Hepatocyte (in vitro differentiated cells): ENCODE measurements around the gene BZW1. TPM values are rescaled to one million over a fixed set of nuclear protein-coding genes. Genes with fewer than 3 reads are reported as not detected.

Source experiments
- DNase-seq: peaks from one replicate; pipeline ENCODE4 v3.0.0-alpha.2; 2016; ENCODE audit warnings: low spot score
- H2AFZ ChIP-seq: fragments of 200-600 bp; sonication (generic); 2 replicates; pipeline ENCODE4 v1.6.0; 2016; ENCODE audit warnings: antibody characterized with exemption, mild to moderate bottlenecking
- H3K27ac ChIP-seq: fragments of 200-600 bp; sonication (generic); 2 replicates; pipeline ENCODE4 v1.5.1; 2016; ENCODE audit warnings: mild to moderate bottlenecking
- H3K27me3 ChIP-seq: fragments of 200-600 bp; sonication (generic); 2 replicates; pipeline ENCODE4 v1.6.1; 2016
- H3K36me3 ChIP-seq: fragments of 200-600 bp; sonication (generic); replicated peaks from 2 replicates; pipeline ENCODE4 v1.5.1; 2016; ENCODE audit warnings: low read depth; ENCODE audit not compliant: insufficient read depth
- H3K4me1 ChIP-seq: fragments of 200-600 bp; sonication (generic); 2 replicates; pipeline ENCODE4 v1.5.1; 2016; ENCODE audit warnings: mild to moderate bottlenecking, moderate library complexity; ENCODE audit not compliant: insufficient read depth
- H3K4me2 ChIP-seq: fragments of 200-600 bp; sonication (generic); 2 replicates; pipeline ENCODE4 v1.6.0; 2016
- H3K4me3 ChIP-seq: fragments of 200-600 bp; sonication (generic); 2 replicates; pipeline ENCODE4 v1.5.1; 2016; ENCODE audit warnings: mild to moderate bottlenecking
- H3K79me2 ChIP-seq: fragments of 200-600 bp; sonication (generic); 2 replicates; pipeline ENCODE4 v1.6.0; 2017; ENCODE audit warnings: mild to moderate bottlenecking
- H3K9me2 ChIP-seq: fragments of 200-600 bp; sonication (generic); replicated peaks from 2 replicates; pipeline ENCODE4 v1.6.0; 2017; ENCODE audit warnings: mild to moderate bottlenecking; ENCODE audit not compliant: insufficient read depth
- H3K9me3 ChIP-seq: fragments of 200-600 bp; sonication (generic); 2 replicates; pipeline ENCODE4 v1.5.1; 2016; ENCODE audit warnings: low read depth, mild to moderate bottlenecking
- H4K20me1 ChIP-seq: fragments of 200-600 bp; sonication (generic); 2 replicates; pipeline ENCODE4 v1.6.0; 2016; ENCODE audit warnings: mild to moderate bottlenecking; ENCODE audit not compliant: insufficient read depth, poor library complexity, severe bottlenecking
- EZH2 ChIP-seq: fragments of 200-600 bp; sonication (generic); IDR thresholded peaks from 2 replicates; pipeline ENCODE4 v1.6.1; 2016; ENCODE audit warnings: antibody characterized with exemption, mild to moderate bottlenecking, borderline replicate concordance
- EZH2phosphoT487 ChIP-seq: fragments of 200-600 bp; sonication (generic); IDR thresholded peaks from one replicate; pipeline ENCODE4 v1.6.1; 2018; ENCODE audit warnings: antibody characterized with exemption, mild to moderate bottlenecking, low read depth, moderate library complexity; ENCODE audit not compliant: unreplicated experiment, severe bottlenecking
- WGBS: methylation state at CpG from one replicate; pipeline ENCODE4 v1.1.6; 2016; ENCODE audit warnings: low lambda C conversion rate; ENCODE audit errors: missing lambda C conversion rate; 5-methylcytosine and 5-hydroxymethylcytosine counted together
- polyA plus RNA-seq: library from polyadenylated mRNA; unstranded; fragments of >200 nt; fragmentation: Nextera tagmentation; extraction: Ambion mirVana; gene quantifications from 2 replicates; pipeline ENCODE4 v1.2.1, GENCODE V29; 2016
- total RNA-seq: library from RNA; depleted of rRNA; stranded (reverse); fragments of >200 nt; gene quantifications from 2 replicates; pipeline ENCODE4 v1.2.3, GENCODE V29; 2014
- TF ChIP-seq, protein P1 (sequence below): fragments of 200-600 bp; sonication (generic); IDR thresholded peaks from 2 replicates; pipeline ENCODE4 v1.5.1; 2016; ENCODE audit warnings: antibody characterized with exemption, mild to moderate bottlenecking; ENCODE audit not compliant: poor library complexity

The BZW1 gene
- total and polyA plus RNA-seq, 2 experiments from 2014 or later, result 133 to 237 TPM

DNA sequence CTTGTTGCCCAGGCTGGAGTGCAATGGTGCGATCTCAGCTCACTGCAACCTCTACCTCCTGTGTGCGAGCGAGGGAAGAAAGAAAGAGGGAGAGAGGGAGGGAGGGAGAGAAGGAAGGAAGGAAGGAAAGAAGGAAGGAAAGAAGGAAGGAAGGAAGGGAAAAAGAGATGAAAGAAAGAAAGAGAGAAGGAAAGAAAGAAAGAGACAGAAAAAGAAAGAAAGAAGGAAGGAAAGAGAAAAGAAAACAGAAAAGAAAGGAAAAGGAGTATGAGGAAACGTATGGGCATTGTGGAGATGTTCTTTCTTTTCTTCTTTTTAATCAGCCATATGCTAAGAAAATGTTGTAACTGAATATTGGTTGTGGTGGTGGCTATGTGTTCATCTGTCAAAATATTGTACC is 36.2 kb downstream of the BZW1 start:
- H3K9me3 ChIP-seq, result no peaks in the 10 kb centered on the region
- H3K79me2 ChIP-seq, result no peaks in the 10 kb centered on the region
- no peak for TF ChIP-seq EZH2
- no peak for TF ChIP-seq EZH2phosphoT487
- TF ChIP-seq, protein P1, sequence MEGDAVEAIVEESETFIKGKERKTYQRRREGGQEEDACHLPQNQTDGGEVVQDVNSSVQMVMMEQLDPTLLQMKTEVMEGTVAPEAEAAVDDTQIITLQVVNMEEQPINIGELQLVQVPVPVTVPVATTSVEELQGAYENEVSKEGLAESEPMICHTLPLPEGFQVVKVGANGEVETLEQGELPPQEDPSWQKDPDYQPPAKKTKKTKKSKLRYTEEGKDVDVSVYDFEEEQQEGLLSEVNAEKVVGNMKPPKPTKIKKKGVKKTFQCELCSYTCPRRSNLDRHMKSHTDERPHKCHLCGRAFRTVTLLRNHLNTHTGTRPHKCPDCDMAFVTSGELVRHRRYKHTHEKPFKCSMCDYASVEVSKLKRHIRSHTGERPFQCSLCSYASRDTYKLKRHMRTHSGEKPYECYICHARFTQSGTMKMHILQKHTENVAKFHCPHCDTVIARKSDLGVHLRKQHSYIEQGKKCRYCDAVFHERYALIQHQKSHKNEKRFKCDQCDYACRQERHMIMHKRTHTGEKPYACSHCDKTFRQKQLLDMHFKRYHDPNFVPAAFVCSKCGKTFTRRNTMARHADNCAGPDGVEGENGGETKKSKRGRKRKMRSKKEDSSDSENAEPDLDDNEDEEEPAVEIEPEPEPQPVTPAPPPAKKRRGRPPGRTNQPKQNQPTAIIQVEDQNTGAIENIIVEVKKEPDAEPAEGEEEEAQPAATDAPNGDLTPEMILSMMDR, result no peak
- no peaks in the 10 kb centered on the region for H3K9me2 ChIP-seq
- H3K27me3 ChIP-seq, result no peaks in the 10 kb centered on the region
- WGBS, result 92% methylated on average over 4 of the region's 4 CpGs
- no peaks in the 10 kb centered on the region for H3K4me1 ChIP-seq
- DNase-seq, result no peak
- H3K36me3 ChIP-seq, result no peaks in the 10 kb centered on the region
- no peak overlapping the region for H3K4me2 ChIP-seq
- no peak overlapping the region for H3K27ac ChIP-seq
- peaks cover 16% of the 10 kb centered on the region for H4K20me1 ChIP-seq
- H2AFZ ChIP-seq, result no peak overlapping the region
- no peak overlapping the region for H3K4me3 ChIP-seq

DNA sequence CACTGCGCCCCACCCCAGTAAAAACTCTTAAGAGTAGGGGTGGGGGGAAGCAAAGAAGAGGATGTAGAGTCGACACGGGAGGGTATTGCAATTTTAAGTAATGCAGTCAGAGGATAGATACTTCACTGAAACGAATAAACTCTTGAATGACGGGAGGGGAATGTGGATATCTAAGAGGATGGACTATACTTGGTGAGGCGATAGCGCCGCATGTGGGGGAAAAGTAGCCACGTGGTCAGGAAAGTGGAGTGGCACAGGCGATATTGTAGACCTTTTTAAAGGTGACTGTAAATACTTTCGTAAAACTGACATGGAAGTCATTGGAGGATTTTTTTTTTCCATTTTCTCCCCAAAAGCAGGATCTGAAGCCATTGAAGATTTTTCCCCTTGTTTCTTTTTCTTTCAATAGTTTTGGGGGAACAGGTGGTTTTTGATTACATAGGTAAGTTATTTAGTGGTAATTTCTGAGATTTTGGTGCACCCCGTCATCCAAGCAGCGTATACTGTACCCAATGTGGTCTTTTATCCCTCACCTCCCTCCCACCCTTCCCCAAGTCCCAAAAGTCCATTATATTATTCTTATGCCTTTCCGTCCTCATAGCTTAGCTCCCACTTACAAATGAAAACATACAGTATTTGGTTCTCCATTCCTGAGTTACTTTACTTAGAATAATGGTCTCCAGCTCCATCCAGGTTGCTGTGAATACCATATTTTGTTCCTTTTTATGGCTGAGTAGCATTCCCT is 39.0 kb downstream of the BZW1 start:
- no peak for DNase-seq
- H4K20me1 ChIP-seq, result peaks cover 39% of the 10 kb centered on the region
- H3K27me3 ChIP-seq, result no peaks in the 10 kb centered on the region
- TF ChIP-seq EZH2phosphoT487 (no peak), EZH2 (no peak)
- TF ChIP-seq, protein P1, result no peak
- no peaks in the 10 kb centered on the region for H3K9me2 ChIP-seq
- no peak overlapping the region for H2AFZ ChIP-seq
- no peak overlapping the region for H3K4me2 ChIP-seq
- H3K4me1 ChIP-seq, result no peaks in the 10 kb centered on the region
- H3K9me3 ChIP-seq, result no peaks in the 10 kb centered on the region
- H3K79me2 ChIP-seq, result peaks cover 13% of the 10 kb centered on the region
- WGBS, result 89% methylated on average over 14 of the region's 14 CpGs
- no peak overlapping the region for H3K4me3 ChIP-seq
- H3K27ac ChIP-seq, result no peak overlapping the region
- peaks cover 4% of the 10 kb centered on the region for H3K36me3 ChIP-seq

DNA sequence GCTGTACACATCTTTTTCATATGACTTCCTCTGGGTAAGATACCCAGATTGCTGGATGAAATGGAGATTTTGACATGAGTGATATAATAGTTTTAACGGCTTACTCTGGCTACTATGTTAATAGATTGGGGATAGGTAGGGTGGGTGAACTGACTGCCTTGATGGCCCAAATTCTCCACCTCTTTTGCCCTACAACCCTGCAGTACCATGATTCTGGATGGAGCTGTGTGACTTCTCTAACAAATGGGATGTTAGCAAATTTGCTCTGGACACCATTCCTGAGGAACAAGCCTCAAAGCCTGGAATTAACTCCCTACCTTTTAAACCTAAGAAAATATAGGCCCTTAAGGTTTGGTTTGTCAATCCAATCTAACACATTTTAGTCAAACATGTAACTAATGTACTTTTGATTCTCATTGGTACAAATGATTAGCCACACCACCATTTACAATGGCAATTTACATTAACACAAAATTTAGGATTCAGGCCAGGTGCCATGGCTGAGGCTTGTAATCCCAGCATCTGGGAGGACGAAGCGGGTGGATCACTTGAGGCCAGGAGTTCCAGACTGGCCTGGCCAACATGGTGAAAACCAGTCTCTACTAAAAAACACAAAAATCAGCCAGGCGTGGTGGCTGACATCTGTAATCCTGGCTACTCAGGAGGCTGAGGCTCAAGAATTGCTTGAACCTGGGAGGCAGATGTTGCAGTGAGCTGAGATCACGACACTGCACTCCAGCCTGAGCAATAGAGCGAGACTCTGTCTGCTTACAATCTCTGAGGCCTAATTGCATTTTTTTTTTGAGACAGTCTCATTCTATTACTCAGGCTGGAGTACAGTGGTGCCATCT is 39.9 kb downstream of the BZW1 start:
- H3K9me3 ChIP-seq, result no peaks in the 10 kb centered on the region
- H3K27ac ChIP-seq, result no peak overlapping the region
- H3K27me3 ChIP-seq, result no peaks in the 10 kb centered on the region
- 95% methylated on average over 6 of the region's 6 CpGs for WGBS
- H4K20me1 ChIP-seq, result peaks cover 49% of the 10 kb centered on the region
- H3K4me1 ChIP-seq, result no peaks in the 10 kb centered on the region
- no peaks in the 10 kb centered on the region for H3K9me2 ChIP-seq
- H3K4me2 ChIP-seq, result no peak overlapping the region
- TF ChIP-seq EZH2, result no peak
- H3K36me3 ChIP-seq, result peaks cover 4% of the 10 kb centered on the region
- peaks cover 16% of the 10 kb centered on the region for H3K79me2 ChIP-seq
- no peak overlapping the region for H2AFZ ChIP-seq
- no peak for DNase-seq
- no peak overlapping the region for H3K4me3 ChIP-seq

DNA sequence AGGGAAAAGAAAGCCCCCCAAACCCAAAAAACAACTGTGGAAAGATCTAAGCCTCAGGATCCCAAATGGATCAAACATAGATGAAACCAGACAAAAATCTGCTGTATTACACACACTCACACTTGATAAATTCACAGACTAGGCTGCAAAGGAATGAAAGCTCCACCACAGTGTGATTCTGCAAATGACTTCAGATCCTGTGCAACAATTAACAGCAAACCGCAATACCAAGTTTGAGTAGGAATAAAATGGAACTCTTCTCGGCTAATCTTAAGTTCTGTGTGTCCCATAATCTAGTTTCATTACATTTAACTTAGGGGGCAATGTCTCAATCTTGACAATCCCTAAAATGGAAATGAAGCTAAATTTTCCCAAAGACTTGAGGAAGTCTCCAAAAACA is 40.9 kb downstream of the BZW1 start:
- no peaks in the 10 kb centered on the region for H3K4me1 ChIP-seq
- no peaks in the 10 kb centered on the region for H3K9me3 ChIP-seq
- TF ChIP-seq, protein P1, result no peak
- TF ChIP-seq EZH2, result no peak
- H3K9me2 ChIP-seq, result no peaks in the 10 kb centered on the region
- no peaks in the 10 kb centered on the region for H3K27me3 ChIP-seq
- peaks cover 9% of the 10 kb centered on the region for H3K36me3 ChIP-seq
- no peak overlapping the region for H3K4me2 ChIP-seq
- 93% methylated on average over 2 of the region's 2 CpGs for WGBS
- no peak overlapping the region for H2AFZ ChIP-seq
- no peak for DNase-seq
- H4K20me1 ChIP-seq, result peaks cover 58% of the 10 kb centered on the region
- no peak overlapping the region for H3K4me3 ChIP-seq
- H3K79me2 ChIP-seq, result peaks cover 26% of the 10 kb centered on the region
- no peak overlapping the region for H3K27ac ChIP-seq
